Prostate gland (tissue), 2 donors: ENCODE data around the gene FUT3. TPM values are rescaled to one million over a fixed set of nuclear protein-coding genes. Genes with fewer than 3 reads are reported as not detected.

ENCODE experiments used
- DNase-seq: peaks from one replicate; pipeline ENCODE4 v3.0.0-alpha.2; 2019; ENCODE audit warnings: low spot score
- H3K27ac ChIP-seq, 2 donors: fragments of 200-600 bp; sonication (generic); 2 replicates each; pipeline ENCODE4 v1.5.1; 2017 to 2019
- H3K27me3 ChIP-seq: fragments of 200-600 bp; sonication (generic); replicated peaks from 2 replicates; pipeline ENCODE4 v1.5.1; 2019; ENCODE audit not compliant: insufficient read depth
- H3K36me3 ChIP-seq, 2 donors: fragments of 200-600 bp; sonication (generic); 1 replicate in 1 of 2; 2 replicates in 1 of 2; pipeline versions ENCODE4 v1.5.1 to v1.8.1; 2017 to 2019
- H3K4me1 ChIP-seq: fragments of 200-600 bp; sonication (generic); replicated peaks from 2 replicates; pipeline ENCODE4 v1.5.1; 2019
- H3K4me3 ChIP-seq, 2 donors: fragments of 200-600 bp; sonication (generic); 2 replicates each; pipeline ENCODE4 v1.5.1; 2017 to 2019
- H3K9me3 ChIP-seq: fragments of 200-600 bp; sonication (generic); 2 replicates; pipeline ENCODE4 v1.5.1; 2017
- CTCF ChIP-seq, 4 experiments: fragments of 200-600 bp in 2 of 4; fragments of 450-650 bp in 2 of 4; sonication (generic) in 2 of 4; IDR thresholded peaks; 1 replicate in 3 of 4; 2 replicates in 1 of 4; pipeline ENCODE4 v1.5.1; 2016 to 2019; ENCODE audit warnings: antibody characterized with exemption in 4 of 4, mild to moderate bottlenecking in 2 of 4, moderate library complexity in 2 of 4
- POLR2A ChIP-seq: fragments of 450-650 bp; IDR thresholded peaks from one replicate; pipeline ENCODE4 v1.6.1; 2016; ENCODE audit warnings: antibody characterized with exemption, mild to moderate bottlenecking
- POLR2AphosphoS5 ChIP-seq: sonication (generic); formaldehyde crosslinking; IDR thresholded peaks from one replicate; pipeline ENCODE4 v1.6.1; 2017; ENCODE audit warnings: antibody characterized with exemption
- WGBS: methylation state at CpG from one replicate; pipeline ENCODE4 v1.1.5; 2018; 5-methylcytosine and 5-hydroxymethylcytosine counted together
- intact Hi-C: fragments of 100-400 bp; cut with DNase I; formaldehyde crosslinking; loops from one replicate; pipeline ENCODE4 v1.14.2; 2022
- total RNA-seq, 2 donors: library from RNA; depleted of rRNA; stranded (reverse); fragments of >200 nt; gene quantifications; one replicate each; pipeline ENCODE4 v1.1.0, GENCODE V29; 2016

FUT3 gene
- total RNA-seq, 2 donors from 2014 or later = 1.4 to 2.1 TPM

GRCh38 chr19:5896365-5897076, 45.3 kb upstream of the FUT3 start:
- peak overlapping the region in 1 of 2 donors; percentile 2 for H3K27ac ChIP-seq
- H3K36me3 ChIP-seq = no peaks in the 10 kb centered on the region
- H3K4me1 ChIP-seq = no peaks in the 10 kb centered on the region
- 79% methylated on average over 25 of the region's 29 CpGs for WGBS
- H3K27me3 ChIP-seq = no peaks in the 10 kb centered on the region
- TF ChIP-seq POLR2A = no peak
- no peak for TF ChIP-seq CTCF (IDR thresholded peaks at IDR 0.05)
- no peak for TF ChIP-seq POLR2AphosphoS5
- intact Hi-C loops = no loop called here
- no peak overlapping the region for H3K4me3 ChIP-seq
- no peaks in the 10 kb centered on the region for H3K9me3 ChIP-seq
- DNase-seq = no peak

- TF ChIP-seq POLR2AphosphoS5 (no peak), CTCF (IDR thresholded peaks at IDR 0.05) (no peak), POLR2A (no peak)
- no peak for DNase-seq
- intact Hi-C loops = no loop called here
- no peaks in the 10 kb centered on the region for H3K36me3 ChIP-seq
- H3K27ac ChIP-seq = no peak overlapping the region
- WGBS = 88% methylated on average over 8 of the region's 8 CpGs
- H3K4me3 ChIP-seq = no peak overlapping the region
- no peaks in the 10 kb centered on the region for H3K27me3 ChIP-seq
- no peaks in the 10 kb centered on the region for H3K4me1 ChIP-seq
- H3K9me3 ChIP-seq = no peaks in the 10 kb centered on the region
These were observed 44.6 kb upstream of the FUT3 start for GRCh38 chr19:5895890-5896289.

DNA sequence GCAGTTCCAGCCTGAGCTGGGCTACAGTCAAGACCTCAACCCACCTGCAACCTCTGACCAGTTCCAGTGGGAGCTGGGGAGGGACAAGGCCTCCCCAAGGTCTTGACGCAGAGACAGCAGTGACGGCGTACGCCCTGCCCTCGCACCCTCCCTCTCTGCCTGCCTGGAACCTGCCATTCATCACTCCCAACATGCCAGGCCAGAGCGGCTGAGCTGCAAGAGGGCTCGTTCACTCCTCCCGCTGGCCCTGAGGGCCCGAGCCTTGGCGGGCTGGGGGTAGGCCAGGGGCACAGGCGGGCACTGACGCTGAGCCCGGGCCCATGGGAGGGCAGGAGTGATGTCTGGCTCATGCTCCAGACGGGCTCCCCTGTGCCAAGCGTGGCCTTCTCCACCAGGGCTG, 44.2 kb upstream of the FUT3 start:
- peak overlapping the region; percentile 4 to 27 for H3K27ac ChIP-seq
- WGBS = 58% methylated on average over 15 of the region's 15 CpGs
- no peaks in the 10 kb centered on the region for H3K27me3 ChIP-seq
- H3K4me3 ChIP-seq = no peak overlapping the region
- H3K4me1 ChIP-seq = no peaks in the 10 kb centered on the region
- TF ChIP-seq POLR2A (no peak), CTCF (IDR thresholded peaks at IDR 0.05) (no peak), POLR2AphosphoS5 (no peak)
- no peak for DNase-seq
- no peaks in the 10 kb centered on the region for H3K9me3 ChIP-seq
- intact Hi-C loops = no loop called here
- H3K36me3 ChIP-seq = no peaks in the 10 kb centered on the region

DNA sequence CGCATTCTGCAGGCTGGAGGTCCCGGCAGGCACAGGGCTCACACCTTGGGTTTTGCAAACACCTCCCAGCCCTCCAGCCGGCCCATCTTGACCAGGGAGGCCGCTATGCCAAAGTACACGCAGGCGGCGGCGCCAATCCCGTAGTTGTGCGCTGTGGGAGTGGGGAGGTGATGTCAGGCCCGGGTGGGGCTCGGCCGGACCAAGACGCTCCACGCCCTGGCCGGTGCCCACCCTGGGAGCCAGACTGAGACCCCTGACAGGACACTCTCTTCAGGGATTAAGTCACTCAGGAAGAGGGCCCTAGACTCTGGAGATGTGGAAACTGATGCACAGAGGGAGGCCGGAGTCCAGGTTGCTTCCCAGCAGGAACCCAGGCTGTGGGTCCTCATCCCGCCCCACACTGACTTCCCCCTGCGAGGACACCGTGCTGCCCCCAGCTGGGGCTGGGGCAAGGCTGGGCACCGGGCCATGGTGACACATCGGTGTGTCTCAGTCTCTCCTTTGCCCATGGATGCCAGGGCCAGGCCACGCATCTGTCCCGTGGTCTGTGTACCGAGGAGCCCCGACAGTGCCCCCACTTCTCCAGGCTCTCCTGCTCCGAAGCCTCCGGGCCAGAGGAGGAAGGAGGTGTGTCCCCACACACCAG, 43.6 kb upstream of the FUT3 start:
- Histone ChIP-seq H3K36me3 (no peaks in the 10 kb centered on the region), H3K27ac (peak overlapping the region; percentile 4 to 27), H3K4me1 (no peaks in the 10 kb centered on the region), H3K4me3 (no peak overlapping the region), H3K27me3 (no peaks in the 10 kb centered on the region), H3K9me3 (no peaks in the 10 kb centered on the region)
- 51% methylated on average over 25 of the region's 28 CpGs for WGBS
- no peak for DNase-seq
- TF ChIP-seq CTCF (IDR thresholded peaks at IDR 0.05) (no peak), POLR2A (no peak), POLR2AphosphoS5 (no peak)
- intact Hi-C loops = no loop called here
